ENCODE results near the gene ITGAE. TPM values are rescaled to one million over a fixed set of nuclear protein-coding genes. Genes with fewer than 3 reads are reported as not detected.

Gene ITGAE
- polyA plus RNA-seq, 3 donors = 66.6 to 102 (median 78.8) TPM

GRCh38 chr17:3672571-3672970 is 128.4 kb downstream of the ITGAE start:
- peaks cover 21% of the 10 kb centered on the region for H3K79me2 ChIP-seq (ENCODE audit: insufficient read depth, low read length)
- H2AFZ ChIP-seq (ENCODE audit: insufficient read depth, low read depth, low read length, poor library complexity, severe bottlenecking) = no peak overlapping the region
- H3K36me3 ChIP-seq (replicated peaks in 1 of 2; ENCODE audit: control insufficient read depth in 1 of 2, insufficient read depth in 2 of 2, low read length in 2 of 2) = peaks cover 0 to 6% of the 10 kb centered on the region in 2 donors
- no peak overlapping the region for H3K9ac ChIP-seq (ENCODE audit: insufficient read depth, low read length, poor library complexity, severe bottlenecking)
- TF ChIP-seq CTCF (IDR thresholded peaks at IDR 0.05) = no peak
- H3K27ac ChIP-seq (ENCODE audit: low read depth in 1 of 2, low read length in 2 of 2) = no peak overlapping the region
- H3K9me3 ChIP-seq (replicated peaks in 1 of 2; ENCODE audit: control insufficient read depth in 1 of 2, insufficient read depth in 1 of 2, low read length in 2 of 2) = no peaks in the 10 kb centered on the region
- peaks cover 6 to 11% of the 10 kb centered on the region in 2 donors for H3K36me3 Mint-ChIP-seq
- H3K27me3 ChIP-seq (ENCODE audit: control insufficient read depth in 2 of 2, insufficient read depth in 2 of 2, low read length in 2 of 2) = no peaks in the 10 kb centered on the region
- intact Hi-C loops (cut with micrococcal nuclease) = no loop called here
- DNase-seq = no peak
- H3K4me1 Mint-ChIP-seq = peaks cover 12% of the 10 kb centered on the region
- H3K27me3 Mint-ChIP-seq (ENCODE audit: low read depth in 3 of 3) = peaks cover 1 to 3% (median 2%) of the 10 kb centered on the region in 3 donors
- no peak overlapping the region for H3K4me2 ChIP-seq (replicated peaks; ENCODE audit: extremely low read depth, low read length, poor library complexity, severe bottlenecking)
- peaks cover 20% of the 10 kb centered on the region for H4K20me1 ChIP-seq (ENCODE audit: insufficient read depth, low read length)
- H3K27ac Mint-ChIP-seq = no peak overlapping the region
- no peak overlapping the region for H3K4me3 ChIP-seq (replicated peaks in 1 of 3; ENCODE audit: low read depth in 2 of 3, low read length in 3 of 3)
- H3K4me3 Mint-ChIP-seq = no peak overlapping the region
- H3K9me3 Mint-ChIP-seq = no peaks in the 10 kb centered on the region
- H3K4me1 ChIP-seq (ENCODE audit: control insufficient read depth in 1 of 2, insufficient read depth in 2 of 2, low read length in 2 of 2) = peaks cover 13 to 18% of the 10 kb centered on the region in 2 donors
- 100% methylated on average over 1 of the region's 4 CpGs for WGBS (ENCODE audit: insufficient coverage)

GRCh38 chr17:3669548-3669947 is 131.4 kb downstream of the ITGAE start:
- Mint-ChIP-seq H3K27me3 (ENCODE audit: low read depth in 3 of 3) (peaks cover 0 to 5% (median 0%) of the 10 kb centered on the region in 3 donors), H3K27ac (peak overlapping the region in 6 of 7 donors; percentile 73 to 94 (median 89)), H3K4me1 (peaks cover 21% of the 10 kb centered on the region), H3K4me3 (peak overlapping the region; percentile 86 to 96), H3K36me3 (peaks cover 11 to 12% of the 10 kb centered on the region in 2 donors), H3K9me3 (no peaks in the 10 kb centered on the region)
- Histone ChIP-seq H3K4me2 (replicated peaks; ENCODE audit: extremely low read depth, low read length, poor library complexity, severe bottlenecking) (peak overlapping the region; percentile 88), H3K9me3 (replicated peaks in 1 of 2; ENCODE audit: control insufficient read depth in 1 of 2, insufficient read depth in 1 of 2, low read length in 2 of 2) (no peaks in the 10 kb centered on the region), H3K27ac (ENCODE audit: low read depth in 1 of 2, low read length in 2 of 2) (peak overlapping the region in 1 of 2 donors; percentile 86), H3K36me3 (replicated peaks in 1 of 2; ENCODE audit: control insufficient read depth in 1 of 2, insufficient read depth in 2 of 2, low read length in 2 of 2) (peaks cover 0 to 8% of the 10 kb centered on the region in 2 donors), H4K20me1 (ENCODE audit: insufficient read depth, low read length) (peaks cover 27% of the 10 kb centered on the region), H3K4me1 (ENCODE audit: control insufficient read depth in 1 of 2, insufficient read depth in 2 of 2, low read length in 2 of 2) (peaks cover 16 to 23% of the 10 kb centered on the region in 2 donors), H2AFZ (ENCODE audit: insufficient read depth, low read depth, low read length, poor library complexity, severe bottlenecking) (peak overlapping the region; percentile 94), H3K9ac (ENCODE audit: insufficient read depth, low read length, poor library complexity, severe bottlenecking) (peak overlapping the region; percentile 90), H3K27me3 (ENCODE audit: control insufficient read depth in 2 of 2, insufficient read depth in 2 of 2, low read length in 2 of 2) (no peaks in the 10 kb centered on the region), H3K4me3 (replicated peaks in 1 of 3; ENCODE audit: low read depth in 2 of 3, low read length in 3 of 3) (peak overlapping the region; percentile 74 to 99 (median 94)), H3K79me2 (ENCODE audit: insufficient read depth, low read length) (peaks cover 21% of the 10 kb centered on the region)
- no peak for TF ChIP-seq CTCF (IDR thresholded peaks at IDR 0.05)
- intact Hi-C loops (cut with micrococcal nuclease) = loop anchor here in 1 of 2 donors (2.0 kb wide), 1 partner anchor 33 kb away; the partner anchor contains the start of genes CTNS and SHPK
- DNase-seq = no peak
- 81% methylated on average over 6 of the region's 12 CpGs for WGBS (ENCODE audit: insufficient coverage)
